ENCODE data around the gene ABHD12.
A peak's percentile ranks its signal among the peaks of the same experiment; 100 is the strongest.
"Not testable (repeated sequence)": the region's sequence is repeated elsewhere in the genome, so short reads cannot be mapped to it uniquely, and the experiment has no call there.

The ABHD12 gene

DNA sequence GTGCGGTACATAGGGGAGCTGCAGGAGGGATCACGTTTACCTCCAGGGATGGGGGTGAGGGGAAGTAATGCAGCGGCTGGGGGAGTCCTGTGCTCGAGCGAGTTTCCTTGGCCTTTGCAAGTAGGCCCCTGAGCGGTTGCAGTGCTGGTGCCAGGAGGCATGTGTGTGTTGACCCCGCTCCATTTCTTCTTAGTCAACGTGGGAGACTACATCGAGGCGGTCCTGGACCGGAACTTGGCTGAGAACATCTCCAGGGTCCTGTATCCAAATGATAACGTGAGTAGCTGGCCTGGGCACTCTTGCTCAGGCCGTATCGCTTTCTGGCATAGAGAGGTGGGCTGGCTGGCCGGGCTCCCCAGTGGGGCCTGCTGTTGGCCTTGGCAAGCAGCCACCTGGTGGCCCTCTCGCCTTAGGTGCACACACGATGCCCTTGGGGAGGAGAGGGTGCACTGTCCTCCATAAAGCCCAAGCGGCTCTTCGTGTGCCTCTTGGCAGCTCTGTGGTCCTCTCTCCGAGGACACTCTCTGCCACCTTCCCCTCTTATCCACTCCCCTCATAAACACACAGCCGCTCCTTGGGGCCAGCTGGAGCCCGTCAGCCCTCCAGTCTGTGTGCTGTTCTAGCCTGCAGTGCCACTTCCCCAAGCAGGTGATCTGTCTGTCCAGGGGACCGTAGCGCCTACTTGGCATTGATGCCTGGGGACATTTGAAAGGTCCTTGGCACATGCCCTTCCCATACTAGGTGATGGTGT is 113.4 kb downstream of the ABHD12 start:
- no peak for DNase-seq (ENCODE audit: low spot score)

DNA sequence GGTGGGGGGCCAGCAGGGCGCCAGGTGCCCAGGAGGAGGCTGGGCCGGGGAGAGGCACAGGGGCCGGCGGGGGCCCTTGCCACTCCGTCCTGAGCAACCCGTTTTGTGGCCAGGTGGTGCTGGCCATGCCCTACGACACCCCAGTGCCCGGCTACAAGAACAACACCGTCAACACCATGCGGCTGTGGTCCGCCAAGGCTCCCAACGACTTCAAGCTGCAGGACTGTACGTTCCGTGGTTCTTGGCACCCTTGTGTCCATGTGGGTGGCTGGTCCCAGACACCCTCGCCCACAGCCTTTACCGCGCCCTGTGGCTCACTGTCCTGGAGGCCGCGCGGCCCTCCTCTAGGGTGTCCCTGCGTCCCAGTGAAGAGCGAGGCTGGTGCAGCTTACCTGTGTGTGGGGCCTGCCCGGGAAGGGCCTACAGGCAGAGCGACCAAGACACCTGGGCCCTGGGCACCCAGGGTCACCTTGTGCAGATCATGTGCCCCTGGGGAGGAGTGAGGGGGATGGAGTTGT is 114.0 kb downstream of the ABHD12 start:
- no peak for DNase-seq (ENCODE audit: low spot score)

DNA sequence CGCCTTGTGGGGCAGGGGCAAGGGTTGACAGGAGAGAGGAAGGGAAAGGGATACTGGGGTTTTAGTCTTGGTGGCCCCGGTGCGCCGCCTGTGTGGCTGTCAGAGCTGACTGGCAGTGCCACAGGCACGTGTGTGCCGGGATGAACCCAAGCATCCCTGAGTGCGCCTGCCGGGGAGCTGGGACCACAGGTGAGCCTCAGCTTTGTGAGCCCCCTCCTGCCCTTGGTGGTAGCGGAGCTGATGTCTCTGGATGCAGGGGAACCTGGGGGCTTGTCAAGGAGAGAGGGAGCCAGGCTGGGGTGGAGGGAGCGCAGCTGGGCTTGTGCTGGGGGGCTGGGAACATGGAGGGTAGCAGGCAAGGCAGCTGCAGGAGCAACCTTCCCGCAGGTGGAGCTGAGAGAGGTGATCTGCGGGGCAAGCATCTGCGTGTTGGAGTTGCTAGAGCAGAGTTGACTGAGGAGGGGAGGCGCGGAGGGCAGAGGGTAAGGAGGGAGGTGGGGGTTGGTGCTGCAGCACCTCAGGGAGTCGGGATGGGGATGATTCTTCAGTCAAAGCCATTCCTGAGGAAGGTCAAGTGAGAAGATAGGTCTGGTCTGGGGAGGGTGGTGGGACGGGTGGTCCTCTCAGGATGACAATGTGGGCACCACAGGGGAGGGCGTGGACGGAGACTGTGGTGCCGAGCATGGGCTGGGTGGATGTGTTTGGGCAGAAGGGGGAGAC is 114.7 kb downstream of the ABHD12 start:
- DNase-seq (ENCODE audit: low spot score) = no peak

DNA sequence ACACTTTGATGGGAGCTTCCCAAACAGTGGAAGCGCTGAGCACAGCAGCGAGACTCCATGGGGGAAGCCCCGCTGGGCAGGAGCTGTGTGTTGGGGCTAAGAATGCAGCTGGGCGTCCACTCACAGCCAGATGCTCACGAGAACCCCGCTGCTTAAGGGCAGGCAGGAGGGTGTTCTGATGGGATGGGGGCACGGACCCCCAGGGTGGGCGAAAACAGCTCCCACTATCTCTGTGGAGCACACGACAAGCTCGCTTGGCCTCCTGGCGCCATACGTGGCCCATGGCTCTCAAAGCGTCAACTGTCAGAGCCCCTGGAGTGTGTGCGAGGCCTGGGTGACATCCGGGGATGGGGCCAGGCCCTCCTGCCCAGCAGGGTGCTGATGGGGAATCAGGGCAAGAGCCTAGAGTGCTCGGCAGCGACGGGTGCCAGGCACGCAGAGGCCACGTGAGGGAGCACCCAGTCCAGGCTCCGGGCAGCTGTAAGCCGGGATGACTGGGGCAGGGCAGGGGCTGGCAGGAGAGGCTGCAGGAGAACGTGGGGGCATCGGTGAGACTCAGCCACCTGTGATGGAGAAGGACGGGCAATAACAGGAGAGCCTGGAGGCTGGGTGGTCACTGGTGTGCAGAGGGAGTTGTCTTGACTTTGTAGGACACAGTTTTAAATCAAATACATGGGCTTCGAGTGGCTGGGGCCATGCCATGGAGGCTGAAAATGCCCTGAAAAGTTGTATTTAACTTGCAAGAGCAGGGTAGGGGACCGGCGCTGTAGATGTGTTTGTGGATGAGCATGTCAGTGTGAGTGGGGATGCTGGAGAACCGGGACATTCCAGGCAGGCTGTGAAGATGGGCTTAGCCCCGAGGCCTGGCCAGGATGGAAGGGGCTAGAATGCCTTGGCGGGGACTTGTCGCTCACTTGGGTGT is 115.5 kb downstream of the ABHD12 start:
- DNase-seq (ENCODE audit: low spot score) = no peak

DNA sequence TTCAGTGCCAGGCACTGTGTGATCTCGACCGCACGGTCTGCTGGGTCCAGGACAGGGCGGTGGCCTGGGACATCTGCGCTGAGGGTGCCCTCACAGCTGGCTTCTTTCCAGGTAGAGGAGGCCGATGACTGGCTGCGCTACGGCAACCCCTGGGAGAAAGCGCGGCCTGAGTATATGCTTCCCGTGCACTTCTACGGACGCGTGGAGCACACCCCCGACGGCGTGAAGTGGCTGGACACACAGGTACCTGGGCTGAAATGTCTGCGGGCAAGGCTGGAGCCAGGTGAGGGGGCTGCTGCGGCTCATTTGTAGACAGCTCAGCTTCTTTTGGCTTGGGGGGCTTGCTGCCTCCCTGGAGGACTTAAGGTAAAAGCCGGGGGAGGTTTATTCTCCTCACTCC is 116.2 kb downstream of the ABHD12 start:
- DNase-seq (ENCODE audit: low spot score) = no peak

DNA sequence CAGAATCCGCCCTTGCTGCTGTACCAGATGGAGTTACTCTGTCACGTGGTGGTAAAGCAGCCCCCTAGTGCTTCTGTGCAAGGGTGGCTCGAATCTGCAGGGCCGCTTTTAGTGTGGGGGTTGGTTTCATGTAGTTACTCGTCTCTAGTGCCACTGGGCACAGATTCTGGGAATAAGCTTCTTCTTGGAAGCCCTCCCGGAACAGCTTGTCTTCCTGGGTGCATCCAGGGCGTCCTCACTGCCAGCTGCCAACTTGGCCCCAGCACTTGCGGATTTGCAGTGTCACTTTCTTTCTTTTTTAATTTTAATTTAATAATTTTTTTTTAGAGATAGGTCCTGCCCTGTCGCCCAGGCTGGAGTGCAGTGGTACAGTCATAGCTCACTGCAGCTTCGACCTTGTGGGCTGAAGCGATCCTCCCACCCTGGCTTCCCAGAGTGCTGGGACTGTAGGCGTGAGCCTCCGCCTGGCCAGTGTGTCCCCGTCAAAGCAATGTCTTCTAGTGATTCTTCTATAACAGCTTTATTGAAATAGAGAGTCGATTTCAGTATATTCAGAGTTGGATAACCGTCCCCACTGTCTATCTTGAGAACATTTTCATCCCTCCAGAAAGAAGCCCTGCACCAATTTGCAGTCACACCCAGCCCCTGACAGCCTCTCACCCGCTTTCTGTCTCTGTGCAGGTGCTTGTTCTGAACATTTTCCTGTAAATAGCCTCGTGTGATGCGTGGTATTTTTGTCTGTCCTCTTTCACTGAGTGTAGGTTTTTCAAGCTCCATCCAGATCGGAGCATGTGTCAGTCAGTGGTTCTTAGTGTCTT is 116.9 kb downstream of the ABHD12 start:
- peak; percentile 77 for DNase-seq (ENCODE audit: low spot score)

DNA sequence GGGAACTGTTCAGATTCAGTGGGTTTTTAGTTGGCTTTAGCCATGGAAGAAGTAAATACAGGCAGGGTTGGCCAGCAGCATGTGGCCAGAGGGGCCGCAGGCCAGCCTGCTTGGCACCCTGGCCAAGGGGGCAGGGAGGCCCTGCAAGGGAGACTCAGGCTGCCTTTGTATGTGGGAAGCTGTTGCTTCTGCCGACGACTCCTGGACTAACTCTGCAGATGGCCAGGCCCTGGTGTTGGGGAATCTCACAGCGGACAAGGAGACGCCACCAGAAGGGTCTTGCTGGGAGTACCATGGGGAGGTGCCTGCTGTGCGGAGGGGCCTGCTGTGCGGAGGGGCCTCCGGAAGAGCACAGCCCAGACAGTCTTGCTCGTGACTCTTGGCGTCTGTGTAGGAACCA is 117.6 kb downstream of the ABHD12 start:
- no peak for DNase-seq (ENCODE audit: low spot score)

DNA sequence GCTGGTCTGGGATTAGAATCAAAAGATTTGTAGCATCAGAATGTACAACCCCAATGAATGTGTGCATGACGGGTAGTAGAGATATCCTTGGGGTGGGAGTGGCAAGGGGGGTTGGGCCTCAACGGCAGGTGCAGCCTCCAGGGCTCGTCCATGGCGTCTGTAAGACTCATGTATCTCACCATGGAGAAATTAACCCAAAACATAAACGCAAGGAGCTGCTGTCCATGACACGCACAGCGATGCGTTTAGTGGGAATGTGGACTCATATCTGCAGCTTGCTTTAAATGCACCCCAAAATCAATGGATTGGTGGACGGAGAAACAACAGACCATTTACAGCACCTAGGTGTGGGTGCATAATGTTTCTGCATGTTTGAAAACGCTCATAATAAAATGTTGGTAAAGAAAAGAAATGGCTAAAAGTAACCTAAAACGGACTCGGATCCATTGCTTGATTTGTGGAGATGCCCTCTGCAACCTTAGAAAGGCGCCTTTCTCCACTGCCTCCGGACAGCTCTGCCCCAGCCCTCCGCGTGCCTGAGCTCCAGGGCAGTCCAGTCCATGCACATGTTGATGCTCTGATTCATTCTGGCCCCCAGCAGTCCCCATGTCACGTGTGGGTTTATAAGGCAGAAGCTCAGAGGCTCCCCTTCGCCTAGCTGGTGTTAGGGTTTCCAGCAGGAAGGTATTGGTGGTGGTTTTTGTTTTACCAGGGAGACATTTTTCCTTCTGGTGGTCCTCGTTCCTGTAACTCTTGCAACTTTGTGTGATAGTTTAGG is 118.2 kb downstream of the ABHD12 start:
- DNase-seq (ENCODE audit: low spot score) = no peak

DNA sequence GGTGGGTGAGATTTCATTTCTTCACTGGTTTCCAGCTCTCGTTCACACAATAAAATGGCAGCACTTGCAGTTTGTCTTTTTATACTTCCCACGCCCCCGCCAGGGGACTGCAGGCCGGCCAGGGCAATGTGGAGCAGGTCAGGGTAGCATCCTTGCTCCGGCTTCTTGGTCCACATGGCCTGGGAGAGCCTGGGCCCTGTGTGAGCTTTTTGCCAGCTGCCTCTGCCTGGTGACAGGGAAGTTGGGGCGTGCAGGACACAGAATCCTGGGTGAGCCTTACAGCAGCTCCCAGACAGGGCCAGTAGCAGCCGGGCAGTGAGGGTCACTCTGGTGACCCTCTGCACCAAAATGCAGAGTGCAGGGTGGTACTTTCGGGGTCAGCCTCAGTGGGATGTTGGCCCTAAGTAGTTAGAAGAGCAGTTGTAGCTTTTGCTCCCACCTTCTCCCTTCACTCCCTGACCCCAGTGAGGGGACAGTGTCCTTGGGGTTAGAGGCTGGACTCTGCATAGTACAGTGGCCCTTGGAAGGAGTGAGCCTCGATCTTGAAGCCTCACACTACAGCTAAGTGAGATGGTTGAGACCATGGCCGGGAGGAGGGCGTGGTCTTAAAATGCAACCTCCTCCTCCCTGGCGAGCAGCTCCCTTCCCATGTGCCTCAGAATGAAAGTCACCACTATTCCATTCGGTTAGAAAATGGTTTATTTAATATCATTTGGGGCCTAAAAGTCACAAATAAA is 119.0 kb downstream of the ABHD12 start:
- DNase-seq (ENCODE audit: low spot score) = no peak

DNA sequence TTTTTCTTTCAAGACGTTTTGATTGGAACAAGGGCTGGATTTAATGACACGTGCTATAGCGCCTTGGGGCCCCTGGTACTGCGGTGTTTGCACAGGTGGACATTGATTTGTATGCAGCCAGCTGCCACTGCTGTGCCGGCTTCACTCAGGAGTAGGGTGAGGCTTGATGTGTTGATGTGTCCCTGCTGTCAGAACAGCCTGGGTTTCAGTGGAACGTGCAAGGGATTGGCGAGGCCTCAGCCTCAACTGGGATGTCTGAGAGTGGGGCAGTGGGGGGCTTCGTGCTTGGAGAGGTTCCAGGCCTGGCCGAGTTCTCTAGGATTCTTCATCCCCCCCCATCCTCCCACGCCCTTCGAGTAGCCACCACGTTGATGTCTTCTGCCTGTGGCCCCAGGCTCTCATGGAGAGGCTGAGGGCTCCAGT is 119.8 kb downstream of the ABHD12 start:
- no peak for DNase-seq (ENCODE audit: low spot score)

DNA sequence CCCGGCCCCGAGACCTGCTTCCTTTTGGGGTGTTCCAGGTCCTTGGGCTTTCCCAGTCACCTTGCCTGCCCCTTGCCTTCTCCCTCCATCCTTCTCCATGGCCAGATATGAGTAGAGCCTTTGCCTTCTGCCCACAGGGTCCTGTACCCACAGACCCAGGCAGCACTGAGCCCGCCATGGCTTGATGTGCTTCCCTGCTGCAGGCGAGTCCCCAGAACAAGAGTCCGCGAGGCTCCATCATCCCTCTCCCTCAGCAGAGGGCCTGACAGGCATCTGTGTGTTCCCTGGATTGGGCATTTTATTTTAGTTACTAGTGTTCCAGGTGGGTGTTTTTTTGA is 120.8 kb downstream of the ABHD12 start:
- no peak for DNase-seq (ENCODE audit: low spot score)

DNA sequence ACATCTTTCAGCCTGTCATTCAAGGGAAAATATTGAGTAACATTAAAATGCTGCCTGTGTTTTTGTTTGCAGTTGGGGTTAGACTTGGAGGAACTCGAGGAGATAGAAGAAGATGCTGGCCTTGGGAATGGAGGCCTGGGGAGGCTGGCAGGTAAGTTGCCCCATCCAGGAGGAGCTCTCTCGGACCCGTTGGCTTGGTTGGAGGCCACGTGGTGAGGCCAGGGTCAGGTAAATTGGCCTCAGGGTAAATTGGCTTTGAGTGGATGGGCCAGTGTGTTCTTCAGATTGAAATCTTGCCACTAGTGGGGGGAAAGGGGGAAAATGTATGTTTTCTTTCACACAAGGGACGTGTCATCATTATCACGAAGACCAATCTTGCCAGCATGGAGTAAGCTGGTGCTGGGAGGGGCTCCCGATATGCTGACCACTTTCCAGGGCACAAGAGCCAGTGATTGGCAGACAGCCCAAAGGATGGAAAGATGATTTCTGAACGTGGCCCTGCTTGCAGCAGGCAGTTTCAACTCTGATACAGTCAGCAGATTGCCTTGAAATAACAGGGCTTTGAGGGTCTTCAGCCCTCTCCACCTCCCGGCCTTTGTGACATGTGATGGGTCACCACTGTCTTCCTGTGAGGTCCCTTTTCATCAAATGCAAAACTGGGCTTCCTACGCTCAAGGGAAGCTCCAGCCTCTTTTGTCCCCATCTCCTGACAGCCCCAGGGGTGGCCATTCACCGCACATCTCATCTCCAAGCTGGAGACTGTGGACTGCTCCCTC is 121.4 kb downstream of the ABHD12 start:
- no peak for DNase-seq (ENCODE audit: low spot score)

DNA sequence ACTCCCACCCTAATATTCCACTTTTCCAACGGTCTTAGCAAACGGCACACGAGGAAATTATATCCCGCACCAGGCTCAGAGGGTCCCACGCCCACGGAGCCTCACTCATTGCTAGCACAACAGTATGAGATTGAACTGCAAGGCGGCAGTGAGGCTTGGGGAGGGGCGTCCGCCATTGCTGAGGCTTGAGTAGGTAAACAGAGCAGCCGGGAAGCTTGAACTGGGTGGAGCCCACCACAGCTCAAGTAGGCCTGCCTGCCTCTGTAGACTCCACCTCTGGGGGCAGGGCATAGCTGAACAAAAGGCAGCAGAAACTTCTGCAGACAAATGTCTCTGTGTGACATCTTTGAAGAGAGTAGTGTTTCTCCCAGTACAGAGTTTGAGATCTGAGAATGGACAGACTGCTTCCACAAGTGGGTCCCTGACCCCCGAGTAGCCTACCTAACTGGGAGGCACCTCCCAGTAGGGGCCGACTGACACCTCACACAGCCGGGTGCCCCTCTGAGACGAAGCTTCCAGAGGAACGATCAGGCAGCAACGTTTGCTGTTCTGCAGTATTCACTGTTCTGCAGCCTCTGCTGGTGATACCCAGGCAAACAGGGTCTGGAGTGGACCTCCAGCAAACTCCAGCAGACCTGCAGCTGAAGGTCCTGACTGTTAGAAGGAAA is 129.7 kb downstream of the ABHD12 start:
- DNase-seq (ENCODE audit: low spot score) = not testable (repeated sequence)

DNA sequence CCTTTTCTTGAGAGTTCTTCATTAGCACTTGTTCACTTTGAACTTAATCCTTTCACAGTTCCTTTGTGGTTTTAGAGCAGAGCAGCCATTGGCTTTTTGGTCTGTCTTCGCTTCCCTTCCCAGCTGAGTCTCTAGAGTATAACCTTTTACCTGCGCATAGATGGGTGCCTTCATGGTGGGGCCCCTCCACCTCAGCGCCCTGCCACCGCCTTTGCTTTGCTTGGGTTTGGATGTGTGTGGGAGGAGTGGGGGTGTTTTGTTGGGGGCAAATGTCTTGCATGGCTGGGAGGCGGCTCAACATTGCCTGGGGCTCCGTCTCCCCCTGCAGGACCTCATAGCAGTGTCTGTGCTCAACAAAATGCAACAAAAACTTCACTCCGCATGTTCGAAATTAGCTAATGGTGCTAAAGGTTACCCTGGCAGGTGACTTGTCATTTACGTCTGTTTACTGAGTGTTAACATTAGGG is 130.8 kb downstream of the ABHD12 start:
- no peak for DNase-seq (ENCODE audit: low spot score)

DNA sequence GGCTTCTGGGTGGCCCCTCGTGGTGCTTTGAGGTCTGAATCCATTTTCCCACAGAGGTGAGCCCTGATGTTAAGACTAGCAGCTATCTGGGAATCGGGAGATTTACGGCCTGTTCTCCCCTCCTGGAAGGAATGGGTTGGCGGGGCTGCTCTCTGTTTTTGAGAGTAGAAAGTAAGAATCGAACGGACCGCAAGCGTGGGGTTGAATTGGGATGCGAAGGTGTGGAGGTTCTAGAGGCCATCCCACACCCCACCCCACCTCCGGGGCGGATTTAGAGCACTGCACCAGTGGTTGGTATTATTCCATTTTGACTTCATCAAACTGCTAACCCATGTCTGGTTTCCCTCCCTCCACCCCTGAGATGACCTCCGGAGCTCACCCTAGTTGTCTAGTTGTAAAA is 131.3 kb downstream of the ABHD12 start:
- no peak for DNase-seq (ENCODE audit: low spot score)

DNA sequence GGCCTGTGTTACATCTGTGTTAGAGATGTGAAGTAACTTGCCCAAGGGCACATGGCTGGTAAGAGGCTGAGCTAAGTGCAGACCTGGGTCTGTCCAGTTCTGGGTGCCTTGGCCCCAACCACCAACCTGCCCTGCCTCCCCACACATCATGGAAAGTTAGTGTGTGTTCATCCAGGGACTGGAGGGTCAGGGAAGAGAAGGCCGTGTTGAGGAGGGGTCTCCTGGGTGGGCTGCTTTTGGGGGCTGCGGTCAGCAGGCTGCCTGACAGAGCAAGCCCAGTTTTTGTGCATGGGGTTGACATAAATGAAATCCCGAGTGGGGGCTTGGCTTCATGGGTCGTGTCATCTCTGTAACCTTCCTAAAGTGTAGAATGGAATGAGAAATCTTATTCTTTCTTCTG is 131.8 kb downstream of the ABHD12 start:
- no peak for DNase-seq (ENCODE audit: low spot score)

DNA sequence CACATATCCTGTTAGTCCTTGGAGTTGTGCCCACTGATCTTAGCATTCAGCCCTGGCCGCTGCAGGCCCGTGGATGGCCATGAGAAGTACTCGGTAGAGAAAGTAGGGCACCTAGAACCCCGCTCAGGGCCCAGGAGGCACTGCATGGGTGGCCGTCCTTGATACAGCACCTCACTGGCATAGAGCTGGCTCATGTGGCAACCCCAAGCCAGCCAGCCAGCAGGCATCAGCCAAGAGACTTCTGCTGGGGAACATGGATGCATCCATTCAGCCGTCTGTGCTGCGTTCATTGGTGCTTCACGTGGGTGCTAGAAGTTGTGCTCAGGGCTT is 132.2 kb downstream of the ABHD12 start:
- no peak for DNase-seq (ENCODE audit: low spot score)

DNA sequence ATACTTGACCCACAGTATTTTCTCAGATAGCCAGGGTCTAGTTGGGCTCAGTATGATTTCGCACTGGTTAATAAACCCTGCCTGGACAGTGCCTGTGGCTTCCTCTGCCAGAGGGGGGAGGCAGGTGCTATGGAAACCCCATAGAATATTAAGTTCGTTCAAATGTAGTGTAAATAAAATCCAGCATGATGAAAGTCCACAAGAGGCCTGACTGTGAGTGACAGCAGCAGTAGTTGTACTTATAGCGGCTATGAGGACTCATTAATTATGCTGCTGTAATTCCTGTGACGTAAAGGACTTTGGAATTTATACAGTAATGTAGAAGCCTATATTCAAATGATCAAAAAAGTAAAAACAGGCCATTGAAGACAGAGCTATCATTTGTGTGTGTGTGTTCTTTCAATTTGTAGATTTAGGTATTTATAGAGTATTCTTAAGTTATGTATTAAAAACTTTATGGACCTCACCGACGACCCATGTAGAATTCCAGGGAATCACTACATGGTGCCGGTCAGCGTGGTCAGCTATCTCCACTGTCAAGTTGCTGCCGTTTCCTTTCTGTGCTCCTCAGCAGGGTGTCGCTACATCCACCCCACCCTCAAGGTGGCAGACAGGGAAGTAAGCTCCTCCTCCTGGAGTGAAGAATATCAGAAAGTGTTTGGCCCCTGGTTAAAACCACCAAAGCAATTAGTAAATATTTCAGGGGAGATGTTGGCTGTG is 132.7 kb downstream of the ABHD12 start:
- DNase-seq (ENCODE audit: low spot score) = no peak

Data from cerebellar cortex (tissue), 1 donor.